NCI-H82 treated with DMSO at 0.1 percent for 48 hours (cell line): Measurements from ENCODE around the gene NPIPA1.
"Not testable (repeated sequence)": the region's sequence is repeated elsewhere in the genome, so short reads cannot be mapped to it uniquely, and the experiment has no call there.

ENCODE experiments used
- DNase-seq: peaks from one replicate; lab custom pipeline; 2025; ENCODE audit not compliant: unreplicated experiment; lab: John Stamatoyannopoulos, UW

NPIPA1 gene

GRCh38 chr16:14975418-14976194, 38.4 kb downstream of the NPIPA1 start:
- not testable (repeated sequence) for DNase-seq

DNA sequence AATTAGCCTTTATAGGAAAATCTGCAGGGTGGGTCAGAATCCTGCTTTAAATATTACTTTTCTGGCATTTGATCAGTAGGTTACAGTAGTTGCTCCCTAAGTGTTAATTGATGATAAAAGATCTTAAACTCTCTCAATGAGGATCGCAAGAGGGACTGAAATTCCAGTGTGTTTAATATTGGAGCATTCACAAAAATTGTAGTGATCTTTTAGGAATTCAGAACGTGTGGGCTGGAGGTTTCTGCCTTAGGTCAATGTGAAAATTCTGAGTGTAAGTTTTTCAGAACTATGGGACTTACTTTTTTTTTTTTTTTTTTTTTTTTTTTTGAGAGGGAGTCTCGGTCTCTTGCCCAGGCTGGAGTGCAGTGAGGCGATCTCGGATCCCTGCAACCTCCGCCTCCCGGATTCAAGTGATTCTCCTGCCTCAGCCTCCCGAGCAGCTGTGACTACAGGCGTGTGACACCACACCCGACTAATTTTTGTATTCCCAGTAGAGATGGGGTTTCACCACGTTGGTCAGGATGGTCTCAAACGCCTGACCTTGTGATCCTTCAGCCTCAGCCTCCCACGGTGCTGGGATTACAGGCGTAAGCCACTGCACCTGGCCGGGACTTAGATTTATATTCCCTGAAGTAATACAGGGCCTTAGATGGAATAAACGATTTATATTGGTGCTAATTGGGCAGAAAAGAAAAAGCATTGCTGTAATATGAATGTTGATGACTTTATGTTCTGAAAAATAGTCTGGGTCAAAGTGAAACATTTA, 39.9 kb downstream of the NPIPA1 start:
- not testable (repeated sequence) for DNase-seq

- DNase-seq: not testable (repeated sequence)
Measured at GRCh38 chr16:14978281-14978680, 41.0 kb downstream of the NPIPA1 start.

- not testable (repeated sequence) for DNase-seq
Measured at GRCh38 chr16:14978908-14979307, 41.7 kb downstream of the NPIPA1 start.

GRCh38 chr16:14981234-14981633, 44.0 kb downstream of the NPIPA1 start:
- not testable (repeated sequence) for DNase-seq

DNA sequence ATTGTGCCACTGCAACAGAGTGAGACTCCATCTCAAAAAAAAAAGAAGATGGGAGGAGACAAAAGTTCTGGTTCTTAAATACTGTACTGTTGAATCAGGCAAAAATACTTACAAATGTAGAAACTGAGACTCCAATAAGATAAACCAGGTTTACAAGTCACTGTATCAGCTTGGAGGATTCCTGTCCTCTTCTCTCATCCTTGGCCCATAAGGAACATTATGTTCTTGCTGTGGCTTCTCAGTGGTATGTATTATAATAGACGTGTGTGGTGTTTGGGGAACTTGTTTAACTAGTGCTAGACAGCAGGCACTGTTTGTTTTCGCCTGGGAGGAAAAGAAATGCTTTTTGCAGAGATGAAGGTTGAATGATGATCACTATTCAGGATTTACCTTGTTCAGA, 45.3 kb downstream of the NPIPA1 start:
- DNase-seq: not testable (repeated sequence)

DNA sequence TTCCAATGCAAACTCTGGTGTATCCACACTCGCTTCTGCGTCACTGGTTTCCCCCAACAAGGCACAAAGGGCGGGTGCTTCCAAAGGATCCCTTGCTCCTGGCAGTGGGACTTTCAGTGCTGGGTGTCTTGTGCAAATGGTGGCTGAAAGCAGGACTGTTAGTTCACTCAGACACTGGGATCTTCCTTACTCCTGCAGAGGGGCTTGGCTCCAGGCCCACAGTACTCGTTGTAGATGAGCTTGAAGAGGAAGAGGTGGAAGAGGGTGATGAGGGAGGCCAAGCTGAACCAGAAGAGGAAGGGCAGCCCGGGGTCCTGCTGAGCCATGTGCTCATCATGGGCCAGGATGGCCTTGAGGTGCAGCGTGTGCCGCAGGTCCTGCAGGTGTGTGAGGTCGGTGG, 50.8 kb downstream of the NPIPA1 start:
- not testable (repeated sequence) for DNase-seq

- not testable (repeated sequence) for DNase-seq
Measured at GRCh38 chr16:14988661-14989191, 51.5 kb downstream of the NPIPA1 start.

DNA sequence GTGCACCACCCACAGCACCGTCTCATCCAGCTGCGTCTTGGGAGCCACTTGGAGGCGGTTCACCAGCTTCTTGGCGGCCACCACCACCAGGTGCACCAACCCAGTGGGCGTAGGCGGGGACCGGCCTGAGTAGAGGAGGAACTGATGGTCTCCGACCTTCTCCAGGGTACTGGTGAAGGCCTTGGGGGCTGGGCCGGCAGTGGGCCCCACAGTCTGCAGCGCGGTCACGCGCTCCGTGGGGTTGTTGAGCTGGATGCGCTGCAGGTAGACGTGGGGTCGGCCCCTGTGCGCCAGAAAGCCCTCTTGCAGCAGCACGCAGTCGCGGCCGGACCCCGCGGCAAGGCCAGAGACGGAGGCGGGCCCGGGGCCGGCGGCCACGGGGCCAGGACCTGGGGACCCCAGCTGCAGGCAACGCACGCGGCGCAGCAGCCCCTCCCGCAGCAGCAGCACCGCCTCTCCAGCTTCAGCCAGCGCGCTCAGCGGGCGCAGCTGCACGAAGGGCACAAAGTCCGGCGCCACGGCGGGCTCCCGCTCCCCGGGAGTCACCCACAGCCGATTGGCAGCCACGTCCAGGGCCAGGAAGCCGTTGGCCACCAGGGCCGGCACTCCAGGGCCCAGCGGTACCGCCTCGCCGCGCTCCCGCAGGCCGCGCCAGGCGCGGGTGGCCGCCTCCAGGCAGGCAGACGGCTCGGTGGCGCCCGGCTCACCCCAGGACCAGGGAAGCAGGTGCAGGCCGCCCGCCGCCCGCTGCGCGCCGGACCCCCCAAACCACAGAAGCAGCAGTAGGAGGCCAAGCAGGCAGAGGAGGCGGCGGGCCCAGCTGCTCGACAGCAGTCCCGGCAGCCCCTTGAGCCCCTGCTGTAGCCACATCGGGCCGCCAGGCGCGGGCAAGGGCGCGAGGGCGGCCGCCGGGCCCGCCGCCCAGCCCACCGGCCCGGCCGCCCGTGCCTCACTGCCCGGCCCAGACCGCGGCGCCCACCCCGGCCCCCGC, 52.3 kb downstream of the NPIPA1 start:
- DNase-seq: not testable (repeated sequence)

- DNase-seq: not testable (repeated sequence)
Measured at GRCh38 chr16:14993277-14994151, 56.3 kb downstream of the NPIPA1 start.

- DNase-seq: not testable (repeated sequence)
Measured at GRCh38 chr16:14996702-14997101, 59.5 kb downstream of the NPIPA1 start.

DNA sequence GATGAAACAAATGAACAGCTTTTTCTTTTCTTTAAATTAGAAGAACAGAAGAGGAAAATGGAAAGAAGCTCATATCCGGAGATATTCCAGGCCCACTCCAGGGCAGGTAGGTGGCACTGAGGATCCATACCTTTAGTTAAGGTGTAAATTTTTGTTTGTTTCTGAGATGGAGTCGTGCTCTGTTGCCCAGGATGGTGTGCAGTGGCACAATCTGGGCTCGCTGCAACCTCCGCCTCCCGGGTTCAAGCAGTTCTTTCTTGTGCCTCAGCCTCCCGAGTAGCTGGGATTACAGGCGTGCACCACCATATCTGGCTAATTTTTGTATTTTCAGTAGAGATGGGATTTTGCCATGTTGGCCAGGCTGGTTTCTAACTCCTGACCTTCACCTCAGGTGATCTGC, 61.1 kb downstream of the NPIPA1 start:
- DNase-seq: not testable (repeated sequence)

DNA sequence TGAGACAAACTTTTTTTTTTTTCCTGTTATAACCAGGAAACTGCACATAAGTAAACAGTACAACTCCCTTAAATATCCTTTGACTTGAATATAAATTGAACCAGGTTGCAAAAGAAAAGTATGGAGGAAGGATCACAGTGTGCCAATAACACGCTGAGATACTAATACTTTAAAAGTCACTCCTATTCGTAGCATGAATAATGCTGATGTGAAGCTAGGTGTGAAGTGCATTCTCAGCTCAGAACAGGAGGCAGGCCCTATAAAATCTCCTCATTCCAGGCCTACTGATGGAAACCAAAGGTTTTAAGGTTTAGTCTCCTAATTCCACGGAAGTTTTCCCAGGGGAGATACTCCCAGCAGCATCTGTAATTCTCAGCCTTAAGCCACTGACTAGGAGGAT, 62.6 kb downstream of the NPIPA1 start:
- not testable (repeated sequence) for DNase-seq
